Esophagus squamous epithelium (tissue), 4 donors: Measurements from ENCODE around the gene FRMD4A.

Experiments used
- POLR2A ChIP-seq, 4 donors: fragments of 450-650 bp; IDR thresholded peaks; one replicate each; pipeline ENCODE4 v1.6.1; 2017; ENCODE audit warnings: antibody characterized with exemption in 4 of 4, mild to moderate bottlenecking in 4 of 4, moderate library complexity in 3 of 4
- TF ChIP-seq, protein P1 (sequence below), 6 experiments: fragments of 450-650 bp in 4 of 6; fragments of 200-600 bp in 2 of 6; sonication (generic) in 2 of 6; IDR thresholded peaks; one replicate each; pipeline ENCODE4 v1.5.1; 2016 to 2019; ENCODE audit warnings: antibody characterized with exemption in 6 of 6, mild to moderate bottlenecking in 4 of 6, moderate library complexity in 4 of 6

DNA sequence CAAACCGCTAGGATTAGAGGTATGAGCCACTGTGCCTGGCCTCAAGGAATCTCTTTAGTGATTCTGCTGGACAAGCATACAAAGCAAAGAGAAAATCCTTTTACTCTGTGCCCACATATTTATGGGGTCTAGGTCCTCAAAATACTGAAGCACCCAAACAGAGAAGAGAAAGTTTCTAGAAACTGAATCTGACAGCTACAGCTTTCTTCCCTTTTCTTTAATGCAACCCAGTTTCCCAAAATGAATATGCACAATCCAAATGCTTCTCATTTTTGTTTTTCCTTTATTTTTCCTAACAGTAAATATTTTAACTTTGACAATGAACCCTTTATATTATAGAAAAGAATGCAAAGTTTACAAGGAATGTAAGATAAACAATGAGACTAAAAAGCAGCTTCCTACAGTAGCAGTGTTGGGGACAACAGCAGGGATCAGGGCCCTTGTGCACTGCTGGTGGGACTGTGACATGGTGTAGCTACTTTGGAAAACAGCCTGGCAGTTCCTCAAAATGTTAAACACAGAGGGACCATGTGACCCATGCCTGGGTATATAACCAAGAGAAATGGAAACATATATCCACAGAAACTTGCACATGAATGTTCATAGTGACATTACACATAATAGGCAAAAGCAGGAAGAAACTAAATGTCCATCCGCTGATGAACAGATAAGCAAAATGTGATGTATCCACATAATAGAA is 418.8 kb downstream of the FRMD4A start:
- TF ChIP-seq, protein P1, sequence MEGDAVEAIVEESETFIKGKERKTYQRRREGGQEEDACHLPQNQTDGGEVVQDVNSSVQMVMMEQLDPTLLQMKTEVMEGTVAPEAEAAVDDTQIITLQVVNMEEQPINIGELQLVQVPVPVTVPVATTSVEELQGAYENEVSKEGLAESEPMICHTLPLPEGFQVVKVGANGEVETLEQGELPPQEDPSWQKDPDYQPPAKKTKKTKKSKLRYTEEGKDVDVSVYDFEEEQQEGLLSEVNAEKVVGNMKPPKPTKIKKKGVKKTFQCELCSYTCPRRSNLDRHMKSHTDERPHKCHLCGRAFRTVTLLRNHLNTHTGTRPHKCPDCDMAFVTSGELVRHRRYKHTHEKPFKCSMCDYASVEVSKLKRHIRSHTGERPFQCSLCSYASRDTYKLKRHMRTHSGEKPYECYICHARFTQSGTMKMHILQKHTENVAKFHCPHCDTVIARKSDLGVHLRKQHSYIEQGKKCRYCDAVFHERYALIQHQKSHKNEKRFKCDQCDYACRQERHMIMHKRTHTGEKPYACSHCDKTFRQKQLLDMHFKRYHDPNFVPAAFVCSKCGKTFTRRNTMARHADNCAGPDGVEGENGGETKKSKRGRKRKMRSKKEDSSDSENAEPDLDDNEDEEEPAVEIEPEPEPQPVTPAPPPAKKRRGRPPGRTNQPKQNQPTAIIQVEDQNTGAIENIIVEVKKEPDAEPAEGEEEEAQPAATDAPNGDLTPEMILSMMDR (IDR thresholded peaks at IDR 0.05): no peak
- TF ChIP-seq POLR2A (IDR thresholded peaks at IDR 0.05): no peak
